Mesendoderm (in vitro differentiated cells): ENCODE results near the gene TBCA.

Experiments
- DNase-seq: peaks from one replicate; pipeline ENCODE4 v3.0.0; 2013
- H2AK5ac ChIP-seq: 2 replicates; pipeline ENCODE4 v1.6.1; 2013; ENCODE audit warnings: low read length, inconsistent platforms
- H2BK120ac ChIP-seq: 2 replicates; pipeline ENCODE4 v1.6.1; 2013; ENCODE audit warnings: low read depth, mild to moderate bottlenecking, low read length, moderate library complexity, mixed read lengths
- H2BK15ac ChIP-seq: replicated peaks from 2 replicates; pipeline ENCODE4 v1.6.1; 2013; ENCODE audit warnings: low read depth, mild to moderate bottlenecking, moderate library complexity
- H2BK5ac ChIP-seq: 2 replicates; pipeline ENCODE4 v1.6.1; 2013; ENCODE audit warnings: low read length, inconsistent platforms
- H3K18ac ChIP-seq: 2 replicates; pipeline ENCODE4 v1.6.1; 2013; ENCODE audit warnings: mild to moderate bottlenecking, low read length, mixed read lengths
- H3K23ac ChIP-seq: one replicate; pipeline ENCODE4 v1.6.1; 2013; ENCODE audit warnings: low read length
- H3K27ac ChIP-seq: 2 replicates; pipeline ENCODE4 v1.5.1; 2013; ENCODE audit warnings: low read depth, mild to moderate bottlenecking, inconsistent platforms, low read length, moderate library complexity
- H3K27me3 ChIP-seq: 2 replicates; pipeline ENCODE4 v1.6.1; 2013; ENCODE audit warnings: low read length, control low read depth, mild to moderate bottlenecking, inconsistent platforms; ENCODE audit not compliant: insufficient read depth, poor library complexity
- H3K36me3 ChIP-seq: 2 replicates; pipeline ENCODE4 v1.6.1; 2013; ENCODE audit warnings: low read length, inconsistent platforms; ENCODE audit not compliant: control insufficient read depth, insufficient read depth
- H3K4ac ChIP-seq: one replicate; pipeline ENCODE4 v1.6.1; 2013; ENCODE audit warnings: low read depth, mild to moderate bottlenecking, low read length, moderate library complexity
- H3K4me1 ChIP-seq: 2 replicates; pipeline ENCODE4 v1.6.1; 2013; ENCODE audit warnings: low read depth, low read length, inconsistent platforms; ENCODE audit not compliant: control insufficient read depth
- H3K4me2 ChIP-seq: 2 replicates; pipeline ENCODE4 v1.6.1; 2013; ENCODE audit warnings: low read length
- H3K4me3 ChIP-seq: 2 replicates; pipeline ENCODE4 v1.5.1; 2013; ENCODE audit warnings: mild to moderate bottlenecking, low read length
- H3K56ac ChIP-seq: one replicate; pipeline ENCODE4 v1.6.1; 2013; ENCODE audit warnings: low read length
- H3K79me1 ChIP-seq: 2 replicates; pipeline ENCODE4 v1.6.1; 2013; ENCODE audit warnings: low read length, inconsistent platforms
- H3K79me2 ChIP-seq: 2 replicates; pipeline ENCODE4 v1.6.1; 2013; ENCODE audit warnings: mild to moderate bottlenecking, low read length; ENCODE audit not compliant: control insufficient read depth, insufficient read depth
- H3K9ac ChIP-seq: 2 replicates; pipeline ENCODE4 v1.6.1; 2013; ENCODE audit warnings: low read length, inconsistent platforms
- H4K5ac ChIP-seq: one replicate; pipeline ENCODE4 v1.6.1; 2013; ENCODE audit warnings: low read length
- H4K8ac ChIP-seq: one replicate; pipeline ENCODE4 v1.6.1; 2013; ENCODE audit warnings: low read depth, mild to moderate bottlenecking, control low read depth, low read length, moderate library complexity
- WGBS: extraction: QIAGEN DNeasy Blood & Tissue Kit; methylation state at CpG from one replicate; pipeline ENCODE4 v1.1.7; 2013; ENCODE audit warnings: low lambda C conversion rate, missing lambda C conversion rate; ENCODE audit not compliant: insufficient coverage; ENCODE audit errors: extremely low coverage; 5-methylcytosine and 5-hydroxymethylcytosine counted together

The TBCA gene

DNA sequence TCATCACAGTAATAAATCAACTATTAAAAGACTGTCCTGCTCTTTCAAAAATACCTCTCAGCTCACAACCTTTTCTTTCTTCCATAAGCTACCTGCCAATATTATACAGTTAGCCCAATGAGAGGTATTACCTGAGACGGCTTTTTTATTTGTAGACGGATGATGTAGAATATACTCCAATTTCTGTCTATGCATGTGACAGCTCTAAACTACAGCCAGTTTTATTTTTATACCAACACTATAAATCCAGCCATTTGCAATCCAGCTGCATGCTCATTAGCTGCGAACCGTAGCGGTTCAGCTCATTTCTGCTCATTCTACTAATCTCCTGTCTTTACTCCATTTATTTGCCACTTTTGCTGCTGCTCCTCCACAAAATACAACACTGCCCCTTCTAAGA lies 51.2 kb downstream of the TBCA start:
- Histone ChIP-seq H3K36me3 (no peaks in the 10 kb centered on the region), H3K4me1 (peaks cover under 1% of the 10 kb centered on the region), H3K79me1 (peaks cover 10% of the 10 kb centered on the region), H2AK5ac (no peak overlapping the region), H2BK15ac (no peak overlapping the region), H3K18ac (no peak overlapping the region), H2BK120ac (no peak overlapping the region), H4K8ac (no peak overlapping the region), H3K79me2 (peaks cover 22% of the 10 kb centered on the region), H3K23ac (no peak overlapping the region), H2BK5ac (no peak overlapping the region), H4K5ac (no peak overlapping the region), H3K4me2 (no peak overlapping the region), H3K27ac (no peak overlapping the region), H3K56ac (no peak overlapping the region), H3K27me3 (no peaks in the 10 kb centered on the region), H3K4ac (no peak overlapping the region), H3K4me3 (no peak overlapping the region), H3K9ac (no peak overlapping the region)
- WGBS = no CpG with 5 or more reads among the region's 5 CpGs
- DNase-seq = no peak

DNA sequence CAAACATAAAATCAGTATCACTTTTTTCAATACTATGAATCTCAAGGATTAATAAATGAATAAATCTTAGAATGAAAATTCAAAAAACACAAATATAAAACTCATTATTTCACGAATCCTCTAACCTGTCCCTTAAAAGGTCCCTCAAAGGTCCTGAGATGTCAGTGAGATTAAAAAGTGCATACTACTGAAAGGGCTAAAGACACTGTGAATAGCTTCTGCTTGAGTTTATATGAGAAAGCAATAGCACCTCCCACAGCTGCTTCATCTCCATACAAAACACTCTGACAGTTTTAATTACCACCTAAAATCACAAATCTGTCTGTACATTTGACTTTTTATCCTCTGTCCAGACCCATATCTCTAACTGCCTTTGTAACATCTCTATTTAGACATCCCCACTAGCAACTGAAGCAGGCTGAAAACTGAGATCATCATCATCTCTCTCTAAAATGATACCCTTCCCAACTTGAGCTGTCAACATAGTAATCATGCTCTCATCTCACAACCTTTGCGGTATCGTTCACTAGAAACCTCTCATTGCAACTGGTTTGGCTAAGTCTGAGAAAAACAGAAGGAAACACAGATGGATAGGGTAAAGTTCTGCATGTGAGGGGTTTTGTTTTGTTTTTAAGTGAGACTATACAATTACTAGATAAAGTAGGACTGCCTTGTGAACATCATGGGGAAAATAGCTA lies 56.3 kb downstream of the TBCA start:
- no peak overlapping the region for H3K56ac ChIP-seq
- H3K79me2 ChIP-seq = peaks cover 27% of the 10 kb centered on the region
- no peak overlapping the region for H3K4me2 ChIP-seq
- no peak overlapping the region for H3K27ac ChIP-seq
- H2BK15ac ChIP-seq = no peak overlapping the region
- no peak overlapping the region for H3K4ac ChIP-seq
- H2BK5ac ChIP-seq = no peak overlapping the region
- 100% methylated on average over 1 of the region's 3 CpGs for WGBS
- no peaks in the 10 kb centered on the region for H3K36me3 ChIP-seq
- H4K5ac ChIP-seq = no peak overlapping the region
- no peak for DNase-seq
- H3K4me1 ChIP-seq = peaks cover 2% of the 10 kb centered on the region
- H3K23ac ChIP-seq = peak overlapping the region; percentile 31
- no peak overlapping the region for H3K4me3 ChIP-seq
- H3K9ac ChIP-seq = no peak overlapping the region
- no peak overlapping the region for H2BK120ac ChIP-seq
- no peaks in the 10 kb centered on the region for H3K27me3 ChIP-seq
- H2AK5ac ChIP-seq = no peak overlapping the region
- H3K79me1 ChIP-seq = peaks cover 10% of the 10 kb centered on the region
- H4K8ac ChIP-seq = no peak overlapping the region
- no peak overlapping the region for H3K18ac ChIP-seq

DNA sequence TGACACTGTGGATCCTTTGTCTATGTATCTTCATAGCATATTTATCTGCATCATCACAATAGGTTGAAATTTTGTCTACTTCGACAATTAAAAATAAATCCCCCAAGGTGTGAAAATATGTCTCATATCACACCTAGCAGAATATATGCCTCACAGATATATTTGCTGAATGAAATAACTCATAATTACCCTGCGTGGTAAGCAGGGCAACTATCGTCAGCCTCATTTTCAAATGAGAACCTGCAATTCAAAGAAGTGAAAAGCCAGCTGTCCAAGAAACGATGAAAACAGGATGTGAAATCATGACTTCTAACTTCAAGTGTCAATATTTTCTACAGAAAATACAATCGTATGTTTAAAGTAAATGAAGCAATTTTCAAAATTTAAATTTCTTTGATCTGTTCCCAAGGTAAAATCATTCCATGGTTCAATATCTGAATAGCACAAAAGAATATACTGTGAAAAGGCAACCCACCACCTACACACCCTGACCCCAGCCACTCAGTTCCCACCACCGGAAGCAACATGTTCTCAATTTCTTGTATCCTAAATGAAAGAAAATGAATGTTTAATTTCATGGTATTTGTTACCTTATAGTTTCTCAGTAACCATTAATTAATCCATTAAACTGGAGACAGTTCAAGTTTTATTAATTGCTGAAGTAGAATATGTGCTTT lies 57.1 kb downstream of the TBCA start:
- H2AK5ac ChIP-seq = no peak overlapping the region
- H2BK120ac ChIP-seq = no peak overlapping the region
- H3K9ac ChIP-seq = no peak overlapping the region
- no peak overlapping the region for H3K4ac ChIP-seq
- no peaks in the 10 kb centered on the region for H3K27me3 ChIP-seq
- peaks cover 2% of the 10 kb centered on the region for H3K4me1 ChIP-seq
- no peak for DNase-seq
- no peak overlapping the region for H3K23ac ChIP-seq
- H2BK15ac ChIP-seq = no peak overlapping the region
- H4K8ac ChIP-seq = no peak overlapping the region
- no peak overlapping the region for H4K5ac ChIP-seq
- H3K79me2 ChIP-seq = peaks cover 27% of the 10 kb centered on the region
- H3K56ac ChIP-seq = no peak overlapping the region
- peaks cover 10% of the 10 kb centered on the region for H3K79me1 ChIP-seq
- no CpG with 5 or more reads among the region's 6 CpGs for WGBS
- H3K4me3 ChIP-seq = no peak overlapping the region
- no peak overlapping the region for H3K18ac ChIP-seq
- H2BK5ac ChIP-seq = no peak overlapping the region
- no peaks in the 10 kb centered on the region for H3K36me3 ChIP-seq
- no peak overlapping the region for H3K27ac ChIP-seq
- H3K4me2 ChIP-seq = no peak overlapping the region

DNA sequence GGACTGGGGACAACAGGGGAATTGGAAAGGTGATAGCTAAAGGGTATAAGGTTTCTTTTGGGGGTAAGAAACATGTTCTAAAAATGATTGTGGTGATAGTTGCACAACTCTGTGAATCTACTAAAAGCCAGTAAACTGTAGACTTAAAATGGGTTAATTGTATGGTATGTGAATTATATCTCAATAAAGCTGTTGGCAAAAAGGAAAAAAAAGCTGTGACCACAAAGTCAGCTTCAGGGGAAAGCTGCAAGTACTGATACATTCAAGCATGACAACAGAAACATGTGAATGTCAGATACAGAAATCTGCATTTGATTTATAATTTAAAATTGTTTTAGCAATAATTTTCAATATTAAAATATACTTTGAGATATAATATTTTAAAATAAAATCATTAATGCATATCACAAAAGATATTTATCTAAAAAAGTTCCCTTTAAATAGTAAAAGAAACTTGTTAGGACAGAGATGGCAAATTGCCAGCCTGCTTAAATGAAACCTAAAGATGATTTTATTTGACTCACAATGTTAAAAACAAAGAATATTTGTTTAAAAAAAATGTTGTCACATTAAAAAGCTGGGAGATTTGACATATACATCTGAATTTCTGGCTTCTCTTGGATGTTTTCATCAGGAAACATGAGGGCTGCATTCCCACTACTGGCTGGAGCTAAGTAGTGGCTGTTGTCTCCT lies 66.0 kb downstream of the TBCA start:
- Histone ChIP-seq H3K4me3 (no peak overlapping the region), H3K4me2 (no peak overlapping the region), H4K8ac (no peak overlapping the region), H3K56ac (no peak overlapping the region), H3K18ac (no peak overlapping the region), H3K79me2 (peaks cover 11% of the 10 kb centered on the region), H3K9ac (no peak overlapping the region), H3K27me3 (no peaks in the 10 kb centered on the region), H3K79me1 (peaks cover 5% of the 10 kb centered on the region), H2AK5ac (no peak overlapping the region), H4K5ac (no peak overlapping the region), H3K27ac (no peak overlapping the region), H3K36me3 (peaks cover 6% of the 10 kb centered on the region), H3K4ac (no peak overlapping the region), H2BK15ac (no peak overlapping the region), H2BK5ac (no peak overlapping the region), H3K23ac (no peak overlapping the region), H3K4me1 (no peaks in the 10 kb centered on the region), H2BK120ac (no peak overlapping the region)
- DNase-seq = no peak

DNA sequence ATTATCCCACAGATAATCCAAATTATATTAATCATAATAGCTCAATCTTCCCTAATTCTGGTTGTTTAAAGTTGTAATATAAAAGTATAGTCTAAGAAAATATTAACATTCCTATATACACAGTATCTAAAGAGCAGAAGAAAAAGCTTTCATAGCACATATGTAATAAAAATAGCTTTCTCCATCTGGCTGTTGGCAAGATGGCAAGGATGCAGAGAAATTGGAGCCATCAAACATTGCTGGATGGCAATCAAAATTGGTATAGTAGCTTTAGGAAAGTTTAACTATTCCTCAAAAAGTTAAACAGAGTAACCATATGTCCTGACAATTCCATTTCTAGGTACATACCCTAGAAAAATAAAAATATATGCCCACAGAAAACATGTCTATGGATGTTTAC lies 66.8 kb downstream of the TBCA start:
- Histone ChIP-seq H3K9ac (no peak overlapping the region), H3K4me2 (no peak overlapping the region), H2BK5ac (no peak overlapping the region), H3K4ac (no peak overlapping the region), H3K27me3 (no peaks in the 10 kb centered on the region), H3K79me2 (peaks cover 10% of the 10 kb centered on the region), H3K18ac (no peak overlapping the region), H3K4me1 (no peaks in the 10 kb centered on the region), H3K36me3 (peaks cover 6% of the 10 kb centered on the region), H3K56ac (no peak overlapping the region), H2BK15ac (no peak overlapping the region), H4K8ac (no peak overlapping the region), H3K23ac (no peak overlapping the region), H3K79me1 (peaks cover 5% of the 10 kb centered on the region), H2BK120ac (no peak overlapping the region), H2AK5ac (no peak overlapping the region), H3K4me3 (no peak overlapping the region), H4K5ac (no peak overlapping the region), H3K27ac (no peak overlapping the region)
- no peak for DNase-seq
